T1000 (cell line): ENCODE data around the gene PSPN.
"Not testable (repeated sequence)": the region's sequence is repeated elsewhere in the genome, so short reads cannot be mapped to it uniquely, and the experiment has no call there.

Experiments used
- DNase-seq: peaks from one replicate; lab custom pipeline; 2025; ENCODE audit warnings: mixed read lengths; lab: John Stamatoyannopoulos, UW

The PSPN gene

DNA sequence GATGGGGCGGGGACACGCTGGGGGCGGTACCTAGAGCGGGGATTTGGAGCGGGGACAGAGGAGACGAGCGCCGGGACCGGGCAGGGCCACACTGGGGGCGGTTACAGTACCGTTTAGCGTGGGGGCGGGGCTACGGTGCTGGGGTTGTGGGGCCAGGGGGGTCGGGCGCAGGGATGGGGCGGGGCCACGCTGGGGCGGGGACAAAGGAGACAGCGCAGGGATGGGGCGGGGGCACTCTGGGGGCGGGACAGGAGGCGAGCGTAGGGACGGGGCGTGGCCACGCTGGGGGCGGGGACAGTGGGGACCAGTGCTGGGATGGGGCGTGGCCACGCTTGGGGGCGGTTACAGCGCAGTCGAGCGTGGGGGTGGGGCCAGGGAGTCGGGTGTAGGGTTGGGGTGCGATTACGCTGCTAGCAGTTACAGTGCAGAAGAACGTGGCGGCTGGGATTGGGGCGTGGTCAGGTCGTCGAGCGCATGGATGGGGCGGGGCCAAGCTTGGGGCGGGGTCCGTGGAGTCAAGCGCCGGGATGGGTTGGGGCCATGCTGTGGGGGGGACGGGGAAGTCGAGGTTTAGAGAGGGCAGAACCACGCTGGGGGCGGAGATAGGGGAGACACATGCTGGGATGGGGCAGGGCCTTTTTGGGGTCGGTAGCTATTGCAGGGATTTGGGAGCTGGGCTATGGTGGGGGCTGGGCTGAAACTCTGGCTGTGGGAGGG lies 2.5 kb downstream of the PSPN start:
- DNase-seq, result peak; percentile 95

DNA sequence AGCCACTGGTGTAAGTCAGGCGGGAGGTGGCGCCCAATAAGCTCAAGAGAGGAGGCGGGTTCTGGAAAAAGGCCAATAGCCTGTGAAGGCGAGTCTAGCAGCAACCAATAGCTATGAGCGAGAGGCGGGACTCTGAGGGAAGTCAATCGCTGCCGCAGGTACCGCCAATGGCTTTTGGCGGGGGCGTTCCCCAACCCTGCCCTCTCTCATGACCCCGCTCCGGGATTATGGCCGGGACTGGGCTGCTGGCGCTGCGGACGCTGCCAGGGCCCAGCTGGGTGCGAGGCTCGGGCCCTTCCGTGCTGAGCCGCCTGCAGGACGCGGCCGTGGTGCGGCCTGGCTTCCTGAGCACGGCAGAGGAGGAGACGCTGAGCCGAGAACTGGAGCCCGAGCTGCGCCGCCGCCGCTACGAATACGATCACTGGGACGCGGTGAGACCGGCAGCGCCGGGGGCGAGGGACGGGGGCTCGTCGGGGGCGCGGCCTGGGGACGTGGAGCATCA lies 3.1 kb downstream of the PSPN start, which contains the start of gene ALKBH7:
ALKBH7 (plus strand) TSS at position 201 of the 502 bp plus-strand sequence; CDS start at position 228, 27 bp downstream.
- peak; percentile 96 for DNase-seq

DNA sequence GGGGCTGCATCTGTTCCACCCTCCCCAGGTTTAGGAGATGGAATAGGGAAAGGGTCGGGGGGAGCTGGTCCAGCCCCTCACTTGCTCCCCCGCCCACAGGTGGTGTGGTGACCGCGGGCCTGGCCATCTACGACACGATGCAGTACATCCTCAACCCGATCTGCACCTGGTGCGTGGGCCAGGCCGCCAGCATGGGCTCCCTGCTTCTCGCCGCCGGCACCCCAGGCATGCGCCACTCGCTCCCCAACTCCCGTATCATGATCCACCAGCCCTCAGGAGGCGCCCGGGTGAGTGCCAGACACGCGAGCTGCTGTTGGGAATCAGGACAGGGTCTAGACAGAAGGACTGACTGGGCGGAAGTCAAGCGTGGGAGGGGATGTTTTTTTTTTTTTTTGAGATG lies 11.4 kb downstream of the PSPN start:
- no peak for DNase-seq

DNA sequence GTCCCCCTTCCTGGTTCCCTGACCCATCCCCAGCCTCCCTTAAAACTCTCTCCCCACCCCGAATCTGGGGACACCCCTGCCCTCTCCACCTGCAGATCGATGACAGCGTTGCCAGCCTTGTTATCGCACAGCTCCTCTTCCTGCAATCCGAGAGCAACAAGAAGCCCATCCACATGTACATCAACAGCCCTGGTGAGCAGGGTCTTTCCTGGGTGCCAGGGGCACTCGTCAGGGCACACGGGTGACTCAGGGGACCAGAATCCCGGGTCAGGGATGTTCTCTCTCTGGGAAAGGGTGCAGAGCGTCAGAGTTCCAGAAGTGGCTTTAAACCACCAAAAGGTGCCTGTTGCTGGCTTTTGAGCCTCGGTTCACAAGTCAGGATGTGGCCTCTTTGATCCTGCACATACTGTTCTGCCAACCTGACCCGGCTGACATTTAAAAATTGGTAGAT lies 13.4 kb downstream of the PSPN start:
- DNase-seq, result no peak

DNA sequence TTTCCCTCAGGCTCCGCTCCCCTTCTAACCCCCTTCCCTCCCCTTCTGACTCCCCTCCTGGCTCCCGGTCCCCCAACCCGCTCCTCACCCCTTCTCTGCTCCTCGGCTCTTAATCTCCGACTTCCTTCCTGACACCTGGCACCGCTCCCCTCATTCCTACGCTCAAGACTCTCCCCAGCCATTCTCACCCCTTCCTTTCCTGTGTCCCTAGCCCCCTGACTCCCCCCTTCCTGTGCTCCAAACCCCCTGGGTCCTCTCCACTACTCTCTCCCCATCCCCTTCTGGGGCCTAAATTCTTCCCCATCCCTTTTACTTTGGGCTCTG lies 13.7 kb downstream of the PSPN start:
- no peak for DNase-seq

DNA sequence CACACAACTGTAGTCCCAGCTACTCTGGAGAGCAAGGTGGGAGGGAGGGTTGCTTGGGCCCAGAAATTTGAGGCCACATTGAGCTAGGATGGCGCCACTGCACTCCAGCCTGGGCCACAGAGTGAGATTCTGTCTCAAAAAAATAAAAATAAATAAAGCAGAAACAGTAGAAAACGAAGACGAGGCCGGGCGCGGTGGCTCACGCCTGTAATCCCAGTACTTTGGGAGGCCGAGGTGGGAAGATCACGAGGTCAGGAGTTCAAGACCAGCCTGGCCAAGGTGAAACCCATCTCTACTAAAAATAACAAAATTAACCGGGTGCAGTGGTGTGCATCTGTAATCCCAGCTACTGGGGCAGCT lies 14.9 kb downstream of the PSPN start:
- not testable (repeated sequence) for DNase-seq

DNA sequence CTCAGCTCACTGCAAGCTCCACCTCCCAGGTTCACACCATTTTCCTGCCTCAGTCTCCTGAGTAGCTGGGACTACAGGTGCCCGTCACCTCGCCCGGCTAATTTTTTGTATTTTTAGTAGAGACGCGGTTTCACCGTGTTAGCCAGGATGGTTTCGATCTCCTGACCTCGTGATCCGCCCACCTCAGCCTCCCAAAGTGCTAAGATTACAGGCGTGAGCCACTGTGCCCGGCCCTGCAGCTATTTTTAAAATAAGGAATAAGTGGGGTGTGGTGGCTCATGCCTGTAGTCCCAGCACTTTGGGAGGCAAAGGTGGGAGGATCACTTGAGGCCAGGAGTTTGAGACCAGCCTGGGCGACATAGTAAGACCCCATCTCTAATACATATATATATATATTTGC lies 15.3 kb downstream of the PSPN start:
- not testable (repeated sequence) for DNase-seq

DNA sequence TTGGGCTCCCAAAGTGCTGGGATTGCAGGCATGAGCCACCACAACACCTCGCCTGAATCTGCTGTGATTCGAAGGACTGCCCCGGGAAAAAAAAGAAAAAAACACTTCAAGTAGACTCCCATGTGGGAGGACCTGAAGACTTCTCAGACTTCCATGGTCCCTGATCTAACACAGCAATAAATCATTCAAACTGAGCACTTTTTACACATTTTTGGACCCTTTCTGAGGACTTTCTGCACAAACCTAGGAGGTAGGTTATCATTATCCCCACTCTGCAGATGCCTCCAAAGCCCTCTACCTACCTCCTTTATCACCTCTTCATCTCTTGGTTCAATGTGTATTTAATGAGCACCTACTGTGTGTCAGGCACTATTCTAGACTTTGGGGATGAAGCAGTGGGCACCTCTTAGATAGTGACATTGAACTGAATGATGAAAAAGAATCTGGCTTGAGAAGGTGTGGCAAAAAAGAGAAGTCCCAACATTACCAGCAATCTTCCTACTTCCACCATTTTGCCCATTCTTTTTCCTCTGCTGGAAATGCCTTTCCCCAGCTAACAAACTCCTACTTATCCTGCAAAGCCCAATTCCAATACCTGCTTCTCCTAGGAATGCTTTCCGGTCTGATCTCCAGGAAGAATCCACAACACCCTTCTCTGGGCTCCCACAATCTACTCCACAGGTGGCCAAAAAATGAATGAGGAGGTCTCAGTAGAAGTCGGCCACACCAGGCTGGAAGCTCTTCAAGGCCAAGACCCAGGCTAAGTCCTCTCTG lies 16.0 kb downstream of the PSPN start:
- DNase-seq, result no peak

DNA sequence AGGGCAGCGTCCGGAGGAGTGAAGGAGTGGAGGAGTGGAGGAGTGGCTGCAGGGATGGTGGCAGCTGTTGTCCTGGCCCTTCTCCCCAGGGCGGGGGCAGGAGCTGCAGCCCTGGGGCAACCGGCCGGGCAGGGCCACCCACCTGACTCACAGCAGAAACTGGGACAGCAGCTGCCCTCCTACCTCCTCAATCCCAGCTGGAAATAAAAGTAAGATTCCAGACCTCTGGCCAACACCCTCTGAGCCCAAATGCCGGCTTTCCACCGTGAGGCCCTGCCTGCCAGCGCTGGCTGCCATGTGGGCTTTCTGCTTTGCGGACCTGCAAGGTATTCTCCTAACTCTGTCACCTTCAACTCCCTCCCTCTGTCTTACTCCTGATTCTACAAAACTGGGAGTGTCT lies 17.7 kb downstream of the PSPN start:
- no peak for DNase-seq

DNA sequence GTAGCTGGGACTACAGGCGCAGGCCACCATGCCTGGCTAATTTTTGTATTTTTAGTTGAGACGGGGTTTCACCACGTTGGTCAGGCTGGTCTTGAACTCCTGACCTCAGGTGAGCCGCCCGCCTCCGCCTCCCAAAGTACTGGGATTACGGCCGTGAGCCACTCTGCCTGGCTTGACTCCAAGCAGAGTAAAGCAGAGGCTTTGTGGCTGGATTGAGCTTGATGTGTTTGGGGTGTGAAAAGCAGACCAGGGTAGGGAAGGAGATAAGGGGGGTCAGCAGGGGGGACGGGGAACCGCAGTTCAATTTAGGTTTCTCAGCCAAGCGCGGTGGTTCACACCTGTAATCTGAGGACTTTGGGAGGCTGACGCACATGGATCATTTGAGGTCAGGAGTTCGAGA lies 18.6 kb downstream of the PSPN start:
- DNase-seq, result no peak

DNA sequence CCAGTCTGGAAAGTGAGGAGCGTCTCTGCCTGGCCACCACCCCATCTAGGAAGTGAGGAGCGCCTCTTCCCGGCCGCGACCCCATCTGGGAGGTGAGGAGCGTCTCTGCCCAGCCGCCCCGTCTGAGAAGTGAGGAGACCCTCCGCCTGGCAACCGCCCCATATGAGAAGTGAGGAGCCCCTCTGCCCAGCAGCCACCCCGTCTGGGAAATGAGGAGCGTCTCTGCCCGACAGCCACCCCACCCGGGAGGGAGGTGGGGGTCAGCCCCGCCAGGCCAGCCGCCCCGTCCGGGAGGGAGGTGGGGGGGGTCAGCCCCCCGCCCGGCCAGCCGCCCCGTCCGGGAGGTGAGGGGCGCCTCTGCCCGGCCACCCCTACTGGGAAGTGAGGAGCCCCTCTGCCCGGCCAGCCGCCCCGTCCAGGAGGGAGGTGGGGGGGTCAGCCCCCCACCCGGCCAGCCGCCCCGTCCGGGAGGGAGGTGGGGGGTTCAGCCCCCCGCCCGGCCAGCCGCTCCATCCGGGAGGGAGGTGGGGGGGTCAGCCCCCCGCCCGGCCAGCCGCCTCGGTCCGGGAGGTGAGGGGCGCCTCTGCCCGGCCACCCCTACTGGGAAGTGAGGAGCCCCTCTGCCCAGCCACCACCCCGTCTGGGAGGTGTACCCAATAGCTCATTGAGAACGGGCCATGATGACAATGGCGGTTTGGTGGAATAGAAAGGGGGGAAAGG lies 20.3 kb downstream of the PSPN start:
- DNase-seq, result not testable (repeated sequence)

DNA sequence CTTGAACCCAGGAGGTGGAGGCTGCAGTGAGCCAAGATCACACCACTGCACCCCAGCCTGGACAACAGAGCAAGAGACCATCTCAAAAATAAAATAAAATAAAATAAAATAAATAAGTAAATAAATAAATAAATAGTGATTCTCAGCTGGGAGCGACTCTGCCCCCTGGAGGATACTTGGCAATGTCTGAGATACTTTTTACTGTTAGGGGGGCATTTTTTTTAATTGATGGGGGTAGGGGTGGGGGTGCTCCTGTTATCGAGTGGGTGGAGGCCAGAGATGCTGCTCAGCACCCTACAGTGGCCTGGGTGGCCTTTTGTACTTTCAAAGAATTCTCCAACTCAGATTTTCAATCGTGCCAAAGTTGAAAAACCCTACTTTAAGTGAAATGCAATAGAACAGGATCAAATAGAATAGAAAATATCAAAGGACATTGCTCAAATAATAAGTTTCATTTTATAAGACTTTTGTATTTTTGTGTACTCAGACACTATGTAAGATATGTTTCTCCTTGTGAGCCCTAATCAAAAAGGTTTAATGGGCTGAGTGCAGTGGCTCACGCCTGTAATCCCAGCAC lies 21.5 kb downstream of the PSPN start:
- DNase-seq, result no peak

DNA sequence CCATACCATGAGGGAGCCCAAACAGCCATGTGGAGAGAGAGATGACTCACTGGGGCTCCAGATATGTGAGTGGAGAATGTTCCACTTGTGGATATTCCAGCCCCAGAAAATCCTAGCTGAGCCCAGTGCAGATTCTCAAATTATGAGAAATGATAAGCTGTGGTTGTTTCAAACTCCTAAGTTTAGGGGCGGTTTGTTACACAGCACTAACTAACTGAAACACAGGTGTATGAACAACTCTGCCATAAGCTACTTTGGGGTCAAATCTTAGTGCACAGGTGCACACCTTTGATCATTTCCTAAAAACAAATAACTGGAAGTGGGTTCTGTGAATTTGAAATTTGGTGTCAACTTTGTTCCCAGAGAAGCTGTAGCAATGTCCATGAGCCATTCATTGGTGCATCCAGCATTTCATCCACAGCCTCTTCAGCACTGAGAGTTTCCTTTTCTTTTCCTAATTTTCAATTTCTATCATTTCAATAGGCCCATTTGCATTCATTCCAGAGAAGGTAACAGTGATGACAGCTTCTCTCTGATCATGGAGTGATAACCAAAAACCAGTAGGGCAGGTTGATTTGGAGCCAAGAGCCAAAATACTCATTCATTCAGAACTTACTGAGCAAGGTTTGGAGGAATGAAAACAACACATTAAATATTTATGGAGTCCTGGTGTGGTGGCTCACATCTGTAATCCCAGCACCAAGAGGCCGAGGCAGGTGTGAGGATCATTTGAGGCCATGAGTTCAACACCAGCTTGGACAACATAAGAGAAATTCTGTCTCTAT lies 23.2 kb downstream of the PSPN start:
- DNase-seq, result no peak

DNA sequence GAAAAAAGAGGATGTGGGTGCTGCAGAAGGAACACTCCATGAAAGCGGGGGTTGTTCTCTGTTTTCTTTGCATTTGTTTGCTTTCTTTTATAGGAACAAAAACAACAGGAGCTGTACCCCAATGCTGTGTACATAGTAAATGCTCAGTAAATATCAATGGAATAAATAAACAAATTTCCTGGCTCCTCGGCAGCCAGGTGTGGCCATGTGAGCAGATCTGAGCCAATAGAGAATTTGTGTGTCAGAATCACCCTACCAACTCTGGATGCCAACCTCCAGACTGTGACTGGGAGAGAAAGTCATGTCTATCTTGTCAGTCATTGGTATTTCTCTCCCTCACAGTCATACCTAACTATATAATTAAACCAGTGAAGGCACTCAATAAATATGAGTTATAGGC lies 25.0 kb downstream of the PSPN start:
- no peak for DNase-seq

DNA sequence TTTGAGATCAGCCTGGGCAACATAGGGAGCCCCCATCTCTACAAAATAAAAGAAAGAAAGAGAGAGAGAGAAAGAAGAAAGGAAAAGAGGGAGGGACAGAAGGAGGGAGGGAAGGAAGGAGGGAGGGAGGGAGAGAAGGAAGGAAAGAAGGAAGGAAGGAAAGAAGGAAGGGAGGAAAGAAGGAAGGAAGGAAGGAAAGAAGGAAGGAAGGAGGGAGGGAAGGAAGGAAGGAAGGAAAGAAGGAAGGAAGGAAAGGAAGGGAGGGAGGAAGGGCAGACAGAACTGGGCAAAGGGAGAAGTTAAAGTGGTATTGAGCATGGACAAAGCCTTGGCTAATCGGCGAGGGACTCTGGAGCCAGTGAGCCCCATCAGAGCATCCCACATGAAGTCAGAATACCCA lies 26.5 kb downstream of the PSPN start:
- not testable (repeated sequence) for DNase-seq

DNA sequence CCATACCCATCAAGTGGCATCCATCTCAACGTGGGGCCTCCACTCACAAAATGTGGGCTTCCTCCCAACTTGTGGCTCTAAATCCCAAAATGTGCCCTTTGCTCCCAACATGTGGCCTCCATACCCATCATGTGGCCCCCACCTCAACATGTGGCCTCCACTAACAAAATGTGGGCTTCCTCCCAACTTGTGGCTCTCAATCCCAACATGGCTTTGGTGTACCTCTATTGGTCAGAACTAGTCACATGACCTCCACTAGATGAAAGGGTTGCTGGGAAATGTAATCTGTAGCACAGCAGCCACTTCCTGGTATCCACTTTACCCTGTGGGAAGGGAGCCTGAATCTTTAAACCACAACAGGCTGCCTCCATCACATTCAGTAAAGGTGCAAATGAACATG lies 32.3 kb downstream of the PSPN start:
- no peak for DNase-seq

DNA sequence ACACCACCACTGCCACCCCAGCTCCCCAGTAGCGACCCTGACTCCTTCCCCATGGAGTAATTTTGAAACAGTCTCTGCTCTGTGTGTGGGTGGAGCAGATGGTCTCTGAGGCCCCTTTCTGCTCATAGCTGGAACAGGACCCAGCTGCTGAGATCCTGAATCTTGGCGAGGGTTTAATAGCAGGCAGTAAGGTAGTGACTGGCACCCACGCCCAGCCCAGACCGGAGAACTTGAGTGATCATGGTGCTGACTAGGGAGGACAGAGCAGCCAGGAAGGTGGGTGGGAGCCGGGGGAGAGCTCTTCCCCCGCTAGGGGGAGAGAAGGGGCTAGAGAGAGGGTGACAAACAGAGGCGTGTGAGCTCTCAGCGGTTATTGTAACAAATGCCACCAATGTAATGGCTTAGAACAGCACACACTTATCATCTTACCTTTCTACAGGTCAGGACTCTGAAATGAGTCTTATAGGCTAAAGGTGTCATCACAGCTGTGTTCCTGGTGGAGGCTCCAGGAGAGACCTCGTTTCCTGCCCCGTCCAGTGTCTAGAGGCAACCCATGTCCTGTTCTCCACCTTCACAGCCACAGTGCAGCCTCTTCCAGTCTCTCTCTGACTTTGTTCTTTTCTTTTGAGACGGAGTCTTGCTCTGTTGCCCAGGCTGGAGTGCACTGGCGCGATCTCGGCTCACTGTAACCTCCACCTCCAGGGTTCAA lies 35.1 kb downstream of the PSPN start:
- no peak for DNase-seq

DNA sequence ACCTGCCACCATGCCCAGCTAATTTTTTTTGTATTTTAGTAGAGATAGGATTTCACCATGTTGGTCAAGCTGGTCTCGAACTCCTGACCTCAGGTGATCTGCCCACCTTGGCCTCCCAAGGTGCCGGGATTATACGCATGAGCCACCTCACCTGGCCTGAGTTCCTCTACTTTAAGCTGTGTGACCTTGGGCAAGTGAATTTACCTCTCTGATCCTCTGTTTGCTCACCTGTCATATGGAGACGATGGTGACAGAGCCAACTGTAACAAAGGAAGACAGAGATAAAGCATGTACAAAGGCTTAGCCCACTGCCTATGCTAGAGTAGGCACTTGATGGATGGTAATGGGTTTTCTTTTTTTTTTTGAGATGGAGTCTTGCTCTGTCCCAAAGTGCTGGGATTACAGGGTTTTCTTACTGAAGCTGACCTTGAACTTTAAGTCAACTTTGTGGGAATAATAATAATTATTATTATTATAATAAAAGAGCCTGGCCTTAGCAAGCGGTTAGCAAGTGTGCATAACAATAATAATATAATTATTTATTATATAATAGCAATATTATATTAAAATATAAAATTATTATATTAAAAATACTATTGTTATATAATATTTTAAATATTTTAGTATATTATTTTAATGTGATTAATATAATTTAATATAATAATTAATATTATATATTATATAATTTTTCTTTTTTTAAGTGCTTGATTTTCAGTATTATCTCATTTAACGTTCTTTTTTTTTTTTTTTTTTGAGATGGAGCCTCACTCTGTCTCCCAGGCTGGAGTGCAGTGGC lies 41.0 kb downstream of the PSPN start:
- no peak for DNase-seq

DNA sequence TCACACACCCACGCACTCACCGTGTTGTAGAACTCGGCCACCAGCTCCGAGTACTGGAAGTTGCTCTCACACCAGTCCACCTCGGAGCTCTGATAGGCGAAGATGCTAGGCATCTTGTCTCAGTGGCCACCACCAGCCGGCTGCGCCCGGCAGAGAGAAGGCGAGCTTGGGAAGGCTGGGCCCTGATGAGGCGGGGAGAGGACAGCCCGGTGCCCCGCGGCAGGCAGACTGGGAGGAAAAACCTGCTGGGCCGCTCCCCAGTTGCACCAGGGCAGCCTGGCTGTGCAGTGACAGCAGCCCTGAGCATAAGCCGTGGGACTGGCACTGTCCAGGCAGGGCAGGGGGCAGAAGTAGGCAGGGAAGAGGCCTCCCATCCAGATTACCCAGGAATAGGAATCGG lies 42.3 kb downstream of the PSPN start, which contains the start of gene ACER1:
ACER1 (minus strand) TSS at position 174 of the 400 bp plus-strand sequence; CDS start at position 113, 61 bp downstream.
- DNase-seq, result no peak

DNA sequence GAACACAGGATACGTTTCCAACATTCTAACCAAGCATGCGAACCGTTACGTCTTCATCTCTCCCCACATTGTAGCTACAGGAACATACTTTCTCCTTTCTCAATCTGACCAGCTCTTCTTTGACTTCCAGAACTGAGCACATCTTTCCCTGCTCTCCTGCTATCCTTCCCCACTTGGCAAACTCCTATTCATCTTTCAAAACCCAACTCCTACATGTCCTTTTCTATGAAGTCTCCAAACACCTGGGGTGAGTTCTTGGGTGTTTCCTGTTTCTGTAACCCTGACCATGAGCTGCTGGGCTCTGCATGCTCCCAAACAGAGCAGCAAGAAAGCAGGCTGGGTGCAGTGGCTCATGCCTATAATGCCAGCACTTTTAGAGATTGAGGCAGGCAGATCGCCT lies 48.9 kb downstream of the PSPN start:
- DNase-seq, result no peak
